ENCODE data around the gene DNAJB9. TPM values are rescaled to one million over a fixed set of nuclear protein-coding genes. Genes with fewer than 3 reads are reported as not detected.
"Not testable (repeated sequence)": the region's sequence is repeated elsewhere in the genome, so short reads cannot be mapped to it uniquely, and the experiment has no call there.

DNAJB9 gene
- total RNA-seq, 4 donors from 2014 or later, result 2.8 to 28.3 (median 14.4) TPM

DNA sequence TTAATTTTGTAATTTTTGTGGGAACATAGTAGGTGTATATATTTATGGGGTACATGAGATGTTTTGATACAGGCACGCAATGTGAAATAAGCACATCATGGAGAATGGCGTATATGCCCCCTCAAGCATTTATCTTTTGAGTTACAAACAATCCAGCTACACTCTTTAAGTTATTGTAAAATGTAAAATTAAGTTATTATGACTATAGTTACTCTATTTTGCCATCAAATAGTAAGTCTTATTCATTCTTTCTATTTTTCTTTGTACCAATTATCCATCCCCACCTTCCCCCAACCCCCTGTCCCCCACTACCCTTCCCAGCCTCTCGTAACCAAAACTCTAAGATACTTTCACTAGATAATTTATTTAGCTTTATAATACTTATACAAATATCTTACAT is 36.0 kb upstream of the DNAJB9 start:
- 93% methylated on average over 3 of the region's 3 CpGs for WGBS, 2 donors (ENCODE audit: low coverage in 1 of 2)
- intact Hi-C loops (cut with DNase I; ENCODE audit: low total_unique reads), result no loop called here
- TF ChIP-seq EP300 (IDR thresholded peaks at IDR 0.05; ENCODE audit: low read depth) (no peak), POLR2A (IDR thresholded peaks at IDR 0.05) (no peak), POLR2AphosphoS5 (IDR thresholded peaks at IDR 0.05) (no peak)
- TF ChIP-seq, protein P1, sequence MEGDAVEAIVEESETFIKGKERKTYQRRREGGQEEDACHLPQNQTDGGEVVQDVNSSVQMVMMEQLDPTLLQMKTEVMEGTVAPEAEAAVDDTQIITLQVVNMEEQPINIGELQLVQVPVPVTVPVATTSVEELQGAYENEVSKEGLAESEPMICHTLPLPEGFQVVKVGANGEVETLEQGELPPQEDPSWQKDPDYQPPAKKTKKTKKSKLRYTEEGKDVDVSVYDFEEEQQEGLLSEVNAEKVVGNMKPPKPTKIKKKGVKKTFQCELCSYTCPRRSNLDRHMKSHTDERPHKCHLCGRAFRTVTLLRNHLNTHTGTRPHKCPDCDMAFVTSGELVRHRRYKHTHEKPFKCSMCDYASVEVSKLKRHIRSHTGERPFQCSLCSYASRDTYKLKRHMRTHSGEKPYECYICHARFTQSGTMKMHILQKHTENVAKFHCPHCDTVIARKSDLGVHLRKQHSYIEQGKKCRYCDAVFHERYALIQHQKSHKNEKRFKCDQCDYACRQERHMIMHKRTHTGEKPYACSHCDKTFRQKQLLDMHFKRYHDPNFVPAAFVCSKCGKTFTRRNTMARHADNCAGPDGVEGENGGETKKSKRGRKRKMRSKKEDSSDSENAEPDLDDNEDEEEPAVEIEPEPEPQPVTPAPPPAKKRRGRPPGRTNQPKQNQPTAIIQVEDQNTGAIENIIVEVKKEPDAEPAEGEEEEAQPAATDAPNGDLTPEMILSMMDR (IDR thresholded peaks at IDR 0.05), result no peak

DNA sequence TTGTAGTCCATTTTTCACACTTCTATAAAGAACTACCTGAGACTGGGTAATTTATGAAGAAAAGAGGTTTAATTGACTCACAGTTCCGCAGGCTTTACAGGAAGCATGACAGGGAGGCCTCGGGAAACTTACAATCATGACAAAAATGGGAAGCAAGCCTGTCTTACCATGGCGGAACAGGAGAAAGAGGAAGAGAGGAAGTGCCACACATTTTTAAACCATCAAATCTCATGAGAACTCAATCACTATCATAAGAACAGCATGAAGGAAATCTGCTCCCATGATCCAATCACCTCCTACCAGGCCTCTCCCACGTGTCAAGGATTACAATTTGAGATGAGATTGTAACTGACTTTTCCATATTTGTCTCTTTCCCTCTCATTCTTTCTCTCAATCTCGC is 34.4 kb upstream of the DNAJB9 start:
- in situ Hi-C loops (cut with MboI; ENCODE audit: low pct_ligation_motif_present in 1 of 4, low pct_unique_long_range_greater_than_20kb in 1 of 4, low sequenced_read_pairs in 3 of 4), result no loop called here
- intact Hi-C loops (cut with DNase I; ENCODE audit: low total_unique reads), result no loop called here
- TF ChIP-seq POLR2A (IDR thresholded peaks at IDR 0.05), result no peak
- TF ChIP-seq, protein P1 (IDR thresholded peaks at IDR 0.05), result no peak
- no peak for TF ChIP-seq EP300 (IDR thresholded peaks at IDR 0.05; ENCODE audit: low read depth)
- TF ChIP-seq POLR2AphosphoS5 (IDR thresholded peaks at IDR 0.05), result no peak
- H3K4me1 ChIP-seq, result no peaks in the 10 kb centered on the region
- 80 to 81% methylated on average over 4 to 5 of the region's 5 CpGs for WGBS, 2 donors (ENCODE audit: low coverage in 1 of 2)
- no peaks in the 10 kb centered on the region for H3K36me3 ChIP-seq
- no peaks in the 10 kb centered on the region for H3K27me3 ChIP-seq
- no peak for DNase-seq
- no peak overlapping the region for H3K4me3 ChIP-seq
- no peak overlapping the region for H3K27ac ChIP-seq
- H3K9me3 ChIP-seq, result no peaks in the 10 kb centered on the region

More for the DNA sequence above, 36.0 kb upstream of the DNAJB9 start:
- no peak overlapping the region for H3K27ac ChIP-seq
- H3K36me3 ChIP-seq, result no peaks in the 10 kb centered on the region
- no peaks in the 10 kb centered on the region for H3K4me1 ChIP-seq
- in situ Hi-C loops (cut with MboI; ENCODE audit: low pct_ligation_motif_present in 1 of 4, low pct_unique_long_range_greater_than_20kb in 1 of 4, low sequenced_read_pairs in 3 of 4), result no loop called here
- H3K9me3 ChIP-seq, result no peaks in the 10 kb centered on the region
- no peaks in the 10 kb centered on the region for H3K27me3 ChIP-seq
- no peak overlapping the region for H3K4me3 ChIP-seq
- DNase-seq, result no peak

DNA sequence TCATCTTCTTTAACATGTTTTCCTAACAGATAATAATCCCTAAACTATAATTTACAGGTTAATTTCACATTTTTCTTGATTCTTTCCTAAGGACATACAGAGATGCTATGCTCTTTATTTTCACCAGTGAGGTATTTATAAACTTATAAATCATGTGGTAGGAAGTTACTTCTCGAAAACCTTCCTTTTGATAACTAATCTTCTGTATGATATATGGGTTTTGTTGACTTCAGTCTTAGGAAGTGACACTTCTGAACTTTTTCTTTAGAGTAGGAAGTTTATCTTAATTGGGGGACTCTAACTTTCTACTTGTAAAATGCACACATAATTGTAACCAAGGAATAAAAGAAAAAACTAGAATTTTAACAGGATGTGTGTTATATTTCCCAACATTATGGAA is 33.9 kb upstream of the DNAJB9 start:
- in situ Hi-C loops (cut with MboI; ENCODE audit: low pct_ligation_motif_present in 1 of 4, low pct_unique_long_range_greater_than_20kb in 1 of 4, low sequenced_read_pairs in 3 of 4) (no loop called here), intact Hi-C loops (cut with DNase I; ENCODE audit: low total_unique reads) (no loop called here)
- no peaks in the 10 kb centered on the region for H3K36me3 ChIP-seq
- no peak for TF ChIP-seq POLR2AphosphoS5 (IDR thresholded peaks at IDR 0.05)
- no peak for TF ChIP-seq EP300 (IDR thresholded peaks at IDR 0.05; ENCODE audit: low read depth)
- TF ChIP-seq POLR2A (IDR thresholded peaks at IDR 0.05), result no peak
- TF ChIP-seq, protein P1 (IDR thresholded peaks at IDR 0.05), result no peak
- H3K4me3 ChIP-seq, result no peak overlapping the region
- H3K4me1 ChIP-seq, result no peaks in the 10 kb centered on the region
- no peaks in the 10 kb centered on the region for H3K9me3 ChIP-seq
- WGBS, 2 donors (ENCODE audit: low coverage in 1 of 2), result 67 to 78% methylated on average over 1 of the region's 1 CpG
- no peak overlapping the region for H3K27ac ChIP-seq
- H3K27me3 ChIP-seq, result no peaks in the 10 kb centered on the region
- DNase-seq, result no peak

DNA sequence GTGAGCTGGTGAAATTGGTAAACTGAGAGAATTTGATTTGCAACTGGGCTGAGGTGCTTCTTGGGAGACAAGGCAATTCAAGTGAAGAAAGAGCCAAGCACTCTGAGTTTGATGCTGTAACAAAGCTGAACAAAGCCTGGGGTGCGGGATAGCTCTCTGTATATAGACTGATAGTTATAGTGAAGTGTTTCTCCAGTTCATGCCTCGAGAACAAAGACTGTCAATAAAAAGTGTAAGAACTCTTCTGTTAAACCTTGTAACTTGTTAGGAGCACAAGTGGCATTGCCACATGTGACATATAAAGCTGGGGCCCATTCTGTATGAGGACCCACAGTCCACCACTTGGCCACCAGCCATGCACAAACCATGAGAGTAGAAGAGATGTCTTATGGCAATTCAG is 32.4 kb upstream of the DNAJB9 start:
- DNase-seq, result no peak
- Histone ChIP-seq H3K27ac (no peak overlapping the region), H3K4me3 (no peak overlapping the region), H3K9me3 (no peaks in the 10 kb centered on the region), H3K36me3 (no peaks in the 10 kb centered on the region), H3K27me3 (no peaks in the 10 kb centered on the region), H3K4me1 (no peaks in the 10 kb centered on the region)
- intact Hi-C loops (cut with DNase I; ENCODE audit: low total_unique reads), result no loop called here
- WGBS, 2 donors (ENCODE audit: low coverage in 1 of 2), result 75% methylated on average over 2 of the region's 2 CpGs; no CpG with 5 or more reads in 1 of the 2 donors
- TF ChIP-seq, protein P1 (IDR thresholded peaks at IDR 0.05), result no peak
- TF ChIP-seq POLR2A (IDR thresholded peaks at IDR 0.05) (no peak), EP300 (IDR thresholded peaks at IDR 0.05; ENCODE audit: low read depth) (no peak), POLR2AphosphoS5 (IDR thresholded peaks at IDR 0.05) (no peak)
- in situ Hi-C loops (cut with MboI; ENCODE audit: low pct_ligation_motif_present in 1 of 4, low pct_unique_long_range_greater_than_20kb in 1 of 4, low sequenced_read_pairs in 3 of 4), result no loop called here

DNA sequence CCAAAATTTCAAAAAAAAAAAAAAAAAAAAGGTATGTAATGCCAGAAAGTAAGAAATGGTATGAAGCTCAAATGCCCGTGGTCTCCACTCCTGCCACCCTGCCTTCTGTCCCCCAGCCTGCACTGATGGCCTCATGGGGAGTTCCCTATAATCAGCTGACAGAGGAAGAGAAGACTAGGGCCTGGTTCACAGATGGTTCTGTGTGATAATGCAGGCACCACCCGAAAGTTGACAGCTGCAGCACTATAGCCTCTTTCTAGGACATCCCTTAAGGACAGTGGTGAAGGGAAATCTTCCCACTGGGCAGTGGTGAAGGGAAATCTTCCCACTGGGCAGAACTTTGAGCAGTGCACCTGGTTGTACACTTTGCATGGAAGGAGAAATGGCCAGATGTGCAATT is 31.4 kb upstream of the DNAJB9 start:
- H3K27ac ChIP-seq; intact Hi-C loops (cut with DNase I; ENCODE audit: low total_unique reads); H3K36me3 ChIP-seq; H3K4me1 ChIP-seq; H3K27me3 ChIP-seq; H3K4me3 ChIP-seq; in situ Hi-C loops (cut with MboI; ENCODE audit: low pct_ligation_motif_present in 1 of 4, low pct_unique_long_range_greater_than_20kb in 1 of 4, low sequenced_read_pairs in 3 of 4); DNase-seq; H3K9me3 ChIP-seq: not testable (repeated sequence)
- WGBS, 2 donors (ENCODE audit: low coverage in 1 of 2), result 68 to 86% methylated on average over 1 to 2 of the region's 2 CpGs

DNA sequence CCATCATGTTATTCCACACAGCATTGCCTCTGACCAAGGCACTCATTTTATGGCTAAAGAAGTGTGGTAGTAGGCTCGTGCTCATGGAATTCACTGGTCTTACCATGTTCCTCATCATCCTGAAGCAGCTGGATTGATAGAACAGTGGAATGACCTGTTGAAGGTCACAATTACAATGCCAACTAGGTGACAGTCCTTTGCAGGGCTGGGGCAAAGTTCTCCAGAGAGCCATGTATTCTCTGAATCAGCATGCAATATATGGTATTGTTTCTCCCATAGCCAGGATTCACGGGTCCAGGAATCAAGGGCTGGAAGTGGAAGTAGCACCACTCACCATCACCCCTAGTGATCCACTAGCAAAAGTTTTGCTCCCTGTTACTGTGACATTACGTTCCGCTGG is 31.0 kb upstream of the DNAJB9 start:
- in situ Hi-C loops (cut with MboI; ENCODE audit: low pct_ligation_motif_present in 1 of 4, low pct_unique_long_range_greater_than_20kb in 1 of 4, low sequenced_read_pairs in 3 of 4), result not testable (repeated sequence)

More for the DNA sequence above, 31.0 kb upstream of the DNAJB9 start:
- DNase-seq; H3K27ac ChIP-seq; H3K4me3 ChIP-seq; H3K36me3 ChIP-seq; H3K4me1 ChIP-seq; H3K27me3 ChIP-seq; intact Hi-C loops (cut with DNase I; ENCODE audit: low total_unique reads); H3K9me3 ChIP-seq: not testable (repeated sequence)
- 84% methylated on average over 4 of the region's 4 CpGs; no CpG with 5 or more reads in 1 of the 2 donors for WGBS, 2 donors (ENCODE audit: low coverage in 1 of 2)
